LNCaP clone FGC (cell line): ENCODE measurements around the gene CORO1A.
"Not testable (repeated sequence)": the region's sequence is repeated elsewhere in the genome, so short reads cannot be mapped to it uniquely, and the experiment has no call there.

Experiments used
- DNase-seq: peaks from one replicate; pipeline ENCODE4 v3.0.0-alpha.2; 2011; ENCODE audit warnings: low read depth
- H3K4me3 ChIP-seq: 2 replicates; pipeline ENCODE4 v1.5.1; 2011; ENCODE audit warnings: mild to moderate bottlenecking, low read depth, low read length, control low read depth
- TF ChIP-seq, protein P1 (sequence below): IDR thresholded peaks from 2 replicates; pipeline ENCODE4 v1.5.1; 2012; ENCODE audit warnings: mild to moderate bottlenecking; ENCODE audit not compliant: control insufficient read depth, insufficient read depth; ENCODE audit errors: extremely low read depth

Gene CORO1A

DNA sequence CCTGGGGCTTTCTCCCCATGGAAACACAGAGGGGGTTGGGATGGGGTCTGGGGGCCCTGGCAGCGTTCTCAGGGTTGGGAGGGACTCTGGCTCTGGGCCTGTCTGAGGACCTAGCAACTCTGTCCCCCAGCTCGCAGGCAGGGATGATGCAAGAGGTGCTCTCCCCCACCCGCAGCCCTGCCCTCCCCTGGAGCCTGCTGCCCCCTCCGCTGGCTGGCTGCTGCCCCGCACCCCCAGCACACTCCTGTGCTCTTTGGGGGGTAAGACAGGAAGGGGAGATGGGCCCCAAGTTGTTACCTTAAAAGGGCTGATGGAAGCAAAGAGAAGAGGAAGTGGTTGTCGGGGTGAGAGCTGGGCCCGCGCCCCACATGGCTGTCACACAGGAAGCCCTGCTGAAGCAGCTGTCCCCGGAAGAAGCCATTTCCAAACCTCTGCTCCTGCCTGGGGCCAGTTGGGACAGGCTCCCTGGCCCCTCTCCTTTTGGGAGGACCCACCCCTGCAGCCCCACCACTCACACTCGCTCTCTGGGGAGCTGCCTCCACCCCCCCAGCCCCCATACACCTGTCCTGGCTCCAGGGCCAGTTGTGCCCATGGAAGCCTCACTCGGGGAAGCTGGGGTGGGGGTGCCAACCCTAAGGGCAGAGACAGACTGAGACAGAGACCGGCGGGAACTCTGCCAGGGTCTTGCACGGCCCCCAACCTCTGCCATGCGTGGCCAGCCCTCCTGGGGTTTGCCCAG lies 2.5 kb downstream of the CORO1A start:
- H3K4me3 ChIP-seq: no peak overlapping the region
- no peak for DNase-seq
- TF ChIP-seq, protein P1, sequence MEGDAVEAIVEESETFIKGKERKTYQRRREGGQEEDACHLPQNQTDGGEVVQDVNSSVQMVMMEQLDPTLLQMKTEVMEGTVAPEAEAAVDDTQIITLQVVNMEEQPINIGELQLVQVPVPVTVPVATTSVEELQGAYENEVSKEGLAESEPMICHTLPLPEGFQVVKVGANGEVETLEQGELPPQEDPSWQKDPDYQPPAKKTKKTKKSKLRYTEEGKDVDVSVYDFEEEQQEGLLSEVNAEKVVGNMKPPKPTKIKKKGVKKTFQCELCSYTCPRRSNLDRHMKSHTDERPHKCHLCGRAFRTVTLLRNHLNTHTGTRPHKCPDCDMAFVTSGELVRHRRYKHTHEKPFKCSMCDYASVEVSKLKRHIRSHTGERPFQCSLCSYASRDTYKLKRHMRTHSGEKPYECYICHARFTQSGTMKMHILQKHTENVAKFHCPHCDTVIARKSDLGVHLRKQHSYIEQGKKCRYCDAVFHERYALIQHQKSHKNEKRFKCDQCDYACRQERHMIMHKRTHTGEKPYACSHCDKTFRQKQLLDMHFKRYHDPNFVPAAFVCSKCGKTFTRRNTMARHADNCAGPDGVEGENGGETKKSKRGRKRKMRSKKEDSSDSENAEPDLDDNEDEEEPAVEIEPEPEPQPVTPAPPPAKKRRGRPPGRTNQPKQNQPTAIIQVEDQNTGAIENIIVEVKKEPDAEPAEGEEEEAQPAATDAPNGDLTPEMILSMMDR: no peak

DNA sequence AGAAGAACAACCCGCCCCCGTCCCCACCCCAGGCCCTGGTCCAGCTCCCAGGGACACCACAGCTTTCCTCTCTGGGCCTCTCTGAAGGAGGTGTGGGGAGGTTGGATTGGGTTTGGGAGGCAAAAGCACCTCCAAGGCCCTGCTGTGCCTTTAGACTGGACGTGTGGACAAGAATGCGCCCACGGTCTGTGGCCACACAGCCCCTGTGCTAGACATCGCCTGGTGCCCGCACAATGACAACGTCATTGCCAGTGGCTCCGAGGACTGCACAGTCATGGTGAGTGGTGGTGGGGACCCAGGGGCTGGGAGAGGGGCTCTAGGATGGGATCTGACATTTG lies 3.0 kb downstream of the CORO1A start:
- no peak for DNase-seq
- no peak overlapping the region for H3K4me3 ChIP-seq
- TF ChIP-seq, protein P1: no peak

DNA sequence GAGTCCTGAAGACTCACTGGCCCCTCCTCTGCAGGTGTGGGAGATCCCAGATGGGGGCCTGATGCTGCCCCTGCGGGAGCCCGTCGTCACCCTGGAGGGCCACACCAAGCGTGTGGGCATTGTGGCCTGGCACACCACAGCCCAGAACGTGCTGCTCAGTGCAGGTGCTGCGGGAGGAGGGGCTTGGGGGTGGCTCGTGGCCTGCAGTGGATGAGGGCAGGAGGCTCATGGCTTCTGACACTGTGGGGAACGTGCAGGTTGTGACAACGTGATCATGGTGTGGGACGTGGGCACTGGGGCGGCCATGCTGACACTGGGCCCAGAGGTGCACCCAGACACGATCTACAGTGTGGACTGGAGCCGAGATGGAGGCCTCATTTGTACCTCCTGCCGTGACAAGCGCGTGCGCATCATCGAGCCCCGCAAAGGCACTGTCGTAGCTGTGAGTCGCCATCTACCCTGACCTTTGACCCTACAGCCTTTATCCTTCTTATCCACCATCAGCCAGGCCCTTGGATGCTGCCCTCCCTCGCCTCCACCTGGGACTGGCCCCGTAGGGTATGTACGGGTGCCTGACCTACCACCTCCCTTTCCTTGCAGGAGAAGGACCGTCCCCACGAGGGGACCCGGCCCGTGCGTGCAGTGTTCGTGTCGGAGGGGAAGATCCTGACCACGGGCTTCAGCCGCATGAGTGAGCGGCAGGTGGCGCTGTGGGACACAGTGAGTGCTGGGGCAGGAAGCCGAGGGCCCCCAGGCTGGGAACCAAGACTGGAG lies 3.6 kb downstream of the CORO1A start:
- DNase-seq: no peak
- TF ChIP-seq, protein P1: peak; percentile 27; the same call in 1 of the 2 replicates
- H3K4me3 ChIP-seq: no peak overlapping the region

DNA sequence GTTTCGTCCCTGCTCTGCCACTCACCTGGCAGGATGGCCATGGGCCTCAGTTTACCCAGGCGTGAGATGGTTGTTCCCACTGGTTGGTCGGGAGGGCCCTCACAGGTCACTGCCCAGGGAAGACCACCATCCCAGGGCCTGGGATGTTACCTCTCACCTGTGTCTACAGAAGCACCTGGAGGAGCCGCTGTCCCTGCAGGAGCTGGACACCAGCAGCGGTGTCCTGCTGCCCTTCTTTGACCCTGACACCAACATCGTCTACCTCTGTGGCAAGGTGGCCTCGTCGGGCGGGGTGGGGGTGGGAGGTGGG lies 4.1 kb downstream of the CORO1A start:
- no peak overlapping the region for H3K4me3 ChIP-seq
- TF ChIP-seq, protein P1: no peak

DNA sequence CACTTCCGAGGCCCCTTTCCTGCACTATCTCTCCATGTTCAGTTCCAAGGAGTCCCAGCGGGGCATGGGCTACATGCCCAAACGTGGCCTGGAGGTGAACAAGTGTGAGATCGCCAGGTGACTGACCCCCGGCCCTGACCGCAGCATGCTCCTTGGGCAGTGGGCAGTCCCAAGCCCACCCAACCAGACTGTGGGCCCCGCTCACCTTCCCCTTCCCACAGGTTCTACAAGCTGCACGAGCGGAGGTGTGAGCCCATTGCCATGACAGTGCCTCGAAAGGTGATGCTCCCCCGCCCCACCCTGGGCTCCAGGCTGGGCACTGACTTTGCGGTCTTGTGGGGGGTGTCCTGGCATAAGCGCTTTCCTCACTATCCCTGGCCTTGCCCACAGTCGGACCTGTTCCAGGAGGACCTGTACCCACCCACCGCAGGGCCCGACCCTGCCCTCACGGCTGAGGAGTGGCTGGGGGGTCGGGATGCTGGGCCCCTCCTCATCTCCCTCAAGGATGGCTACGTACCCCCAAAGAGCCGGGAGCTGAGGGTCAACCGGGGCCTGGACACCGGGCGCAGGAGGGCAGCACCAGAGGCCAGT lies 4.7 kb downstream of the CORO1A start:
- TF ChIP-seq, protein P1: no peak
- H3K4me3 ChIP-seq: no peak overlapping the region
- DNase-seq: no peak

More for the DNA sequence above, 4.1 kb downstream of the CORO1A start:
- DNase-seq: no peak

DNA sequence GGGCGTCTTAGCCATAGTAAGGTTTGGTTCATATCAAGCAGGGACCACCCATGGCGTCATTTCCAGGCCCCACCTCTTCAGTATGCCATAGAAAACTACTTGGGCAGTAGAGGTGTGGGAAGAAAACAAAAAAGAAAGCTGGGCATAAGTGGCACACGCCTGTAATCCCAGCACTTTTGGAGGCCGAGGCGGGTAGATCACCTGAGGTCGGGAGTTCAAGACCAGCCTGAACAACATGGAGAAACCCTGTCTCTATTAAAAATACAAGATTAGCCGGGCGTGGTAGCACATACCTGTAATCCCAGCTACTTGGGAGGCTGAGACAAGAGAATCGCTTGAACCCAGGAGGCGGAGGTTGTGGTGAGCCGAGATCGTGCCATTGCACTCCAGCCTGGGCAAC lies 7.8 kb downstream of the CORO1A start:
- DNase-seq, H3K4me3 ChIP-seq: not testable (repeated sequence)

DNA sequence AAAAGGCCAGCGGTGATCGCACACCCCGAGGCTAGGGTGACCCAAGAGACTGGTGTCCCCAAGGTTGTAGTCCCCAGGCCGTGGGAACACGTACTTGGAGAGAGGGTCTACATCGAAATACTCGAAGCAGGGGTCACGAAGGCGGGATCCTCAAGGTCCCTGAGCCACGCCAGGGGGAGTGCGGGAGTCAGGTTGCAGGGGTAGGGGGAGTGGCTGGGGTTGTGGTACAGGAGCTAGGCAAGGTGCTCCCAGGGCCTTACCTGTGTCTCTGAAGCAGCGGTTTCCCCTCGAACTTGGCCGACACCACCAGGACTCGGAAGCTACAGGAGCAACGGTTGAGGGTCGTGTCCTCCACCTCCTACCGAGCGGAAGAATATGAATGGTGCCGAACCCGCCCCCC lies 9.7 kb downstream of the CORO1A start:
- DNase-seq, H3K4me3 ChIP-seq: not testable (repeated sequence)

DNA sequence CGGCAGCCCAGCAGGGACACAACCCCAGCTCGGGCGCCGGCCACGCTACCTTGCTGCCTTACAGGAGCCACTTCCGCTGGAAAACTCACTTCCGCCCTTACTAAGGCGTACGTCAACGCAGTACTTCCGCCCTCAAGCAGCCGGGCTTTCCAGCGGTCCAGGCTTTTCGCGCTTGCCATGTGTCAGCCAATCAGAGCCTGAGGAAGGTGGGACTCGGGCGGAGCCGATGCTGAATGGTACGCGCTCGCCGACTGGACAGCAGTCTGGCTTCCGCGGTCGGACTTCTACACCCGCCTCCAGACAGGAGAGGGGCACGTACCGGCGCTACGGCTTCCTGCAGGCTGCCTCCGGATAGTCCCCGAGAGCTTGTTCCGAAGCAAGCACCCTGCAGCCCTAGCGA lies 10.2 kb downstream of the CORO1A start, which contains the start of the genes BOLA2B and SLX1A:
Gene BOLA2B, minus strand, starts transcription at position 52 of the 400 bp plus-strand sequence. CDS start 71 bp downstream, outside the sequence.
Gene SLX1A, plus strand, starts transcription at position 261 of the 400 bp plus-strand sequence. CDS start 210 bp downstream, outside the sequence.
- H3K4me3 ChIP-seq: peak within 1 kb of the TSS; percentile 48
- not testable (repeated sequence) for DNase-seq

DNA sequence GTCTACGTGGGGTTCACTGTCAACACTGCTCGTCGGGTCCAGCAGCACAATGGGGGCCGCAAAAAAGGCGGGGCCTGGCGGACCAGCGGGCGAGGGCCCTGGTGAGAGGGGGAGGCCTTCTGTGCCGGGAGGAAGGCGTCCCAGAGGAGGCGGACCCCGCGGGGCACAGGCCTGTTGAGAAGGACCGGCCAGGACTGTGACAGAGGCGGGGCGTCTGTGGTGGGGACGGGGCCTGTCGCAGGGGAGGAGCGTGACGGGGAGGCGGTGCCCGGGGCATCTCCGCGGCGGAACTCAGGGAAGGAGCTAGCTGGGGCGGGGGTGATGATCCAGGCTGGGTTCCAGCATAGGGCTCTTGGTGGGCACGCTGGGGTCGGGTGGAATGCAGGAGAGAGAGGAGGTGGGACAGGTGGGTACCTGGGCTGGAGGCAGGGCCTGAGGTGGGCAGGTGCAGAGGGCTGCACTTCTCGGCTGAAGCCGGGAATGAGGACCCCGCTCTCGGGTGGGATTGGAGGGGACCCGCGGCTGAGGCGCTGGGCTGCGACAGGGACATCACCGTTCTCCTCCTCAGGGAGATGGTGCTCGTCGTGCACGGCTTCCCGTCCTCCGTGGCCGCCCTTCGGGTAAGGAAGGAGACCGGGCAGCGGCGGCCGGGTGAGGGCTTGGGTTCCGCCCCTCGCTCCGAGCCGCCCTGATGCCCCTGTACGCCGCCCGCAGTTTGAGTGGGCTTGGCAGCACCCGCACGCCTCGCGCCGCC lies 10.9 kb downstream of the CORO1A start:
- peak overlapping the region; percentile 48 for H3K4me3 ChIP-seq
- not testable (repeated sequence) for DNase-seq

DNA sequence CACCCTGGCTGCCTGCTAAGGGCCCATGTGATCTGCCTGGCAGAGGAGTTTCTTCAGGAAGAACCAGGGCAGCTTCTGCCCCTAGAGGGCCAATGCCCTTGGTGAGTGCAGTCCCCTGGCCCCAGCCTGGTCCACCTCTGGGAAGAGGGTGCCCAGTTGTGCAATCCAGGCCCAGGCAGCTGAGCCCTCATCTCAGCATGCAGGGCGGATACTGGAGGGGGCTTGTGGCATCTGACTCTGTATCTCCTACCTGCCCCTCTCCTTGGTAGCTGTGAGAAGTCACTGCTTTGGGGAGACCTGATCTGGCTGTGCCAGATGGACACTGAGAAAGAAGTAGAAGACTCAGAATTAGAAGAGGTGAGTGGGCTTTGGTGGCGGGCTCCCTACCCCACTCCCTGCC lies 13.6 kb downstream of the CORO1A start:
- H3K4me3 ChIP-seq: not testable (repeated sequence)

DNA sequence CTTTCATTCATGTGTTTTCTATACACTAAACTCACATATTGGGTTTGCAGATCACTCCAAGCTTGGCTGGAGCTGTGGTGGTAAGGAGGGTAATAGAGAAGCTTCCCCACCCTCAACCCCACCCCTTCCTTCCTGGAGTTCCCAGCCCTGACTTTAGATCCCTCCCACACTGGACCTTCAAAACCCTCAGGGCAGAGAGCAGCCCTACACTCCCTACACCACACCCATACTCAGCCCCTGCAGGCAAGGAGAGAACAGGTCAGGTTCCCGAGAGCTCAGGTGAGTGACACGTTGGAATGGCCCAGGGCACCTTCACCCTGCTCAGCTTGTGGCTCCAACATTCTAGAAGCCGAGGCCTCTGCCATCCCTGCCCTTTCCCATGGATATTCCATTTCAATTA lies 15.6 kb downstream of the CORO1A start, which contains the start of gene SULT1A3:
Gene SULT1A3, plus strand, starts transcription at position 207 of the 400 bp plus-strand sequence. CDS start 1,474 bp downstream, outside the sequence.
- not testable (repeated sequence) for DNase-seq, H3K4me3 ChIP-seq

More for the DNA sequence above, 13.6 kb downstream of the CORO1A start:
- not testable (repeated sequence) for DNase-seq
